ENCODE results near the gene MVB12B.

The MVB12B gene

DNA sequence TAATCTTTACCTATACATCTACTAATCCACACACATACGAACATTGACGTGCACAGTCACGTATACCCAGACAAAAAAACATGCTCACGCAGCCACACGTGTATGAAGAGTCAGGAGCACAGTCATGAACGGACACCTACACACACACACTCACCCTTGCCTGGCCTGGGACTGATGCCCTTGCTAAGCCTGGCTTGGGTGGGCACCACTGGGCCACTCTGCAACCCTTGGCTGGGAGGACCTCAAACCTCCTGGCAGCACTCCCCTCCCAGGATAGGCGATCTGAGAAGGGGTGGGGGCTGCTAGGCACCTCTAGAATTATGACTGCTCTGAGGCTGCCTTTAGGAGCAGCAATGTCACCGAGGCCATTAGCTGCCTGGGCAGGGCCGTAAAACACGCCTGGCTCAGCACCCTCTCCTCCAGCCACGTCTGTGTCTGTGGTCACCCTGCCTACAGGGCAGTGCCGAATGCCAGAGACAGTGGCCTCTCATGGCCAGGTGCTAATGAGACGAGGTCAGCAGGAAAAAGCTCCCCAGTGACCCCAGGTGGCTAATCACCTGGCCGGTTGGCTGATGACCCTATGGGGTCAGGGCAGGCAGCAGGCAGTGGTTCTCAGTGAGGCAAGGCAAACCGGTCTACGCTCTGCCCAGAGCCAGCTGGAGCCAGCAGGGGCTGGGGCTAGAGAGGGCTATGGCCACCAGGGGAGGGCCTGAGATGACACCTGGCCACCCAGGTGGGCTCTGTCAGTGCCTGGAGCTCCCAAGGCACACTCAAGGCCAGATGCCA lies 33.7 kb upstream of the MVB12B start:
- no peak overlapping the region for H3K4me3 ChIP-seq (ENCODE audit: low read depth, low read length)
- no peak for DNase-seq (ENCODE audit: low read depth)
- TF ChIP-seq, protein P1, sequence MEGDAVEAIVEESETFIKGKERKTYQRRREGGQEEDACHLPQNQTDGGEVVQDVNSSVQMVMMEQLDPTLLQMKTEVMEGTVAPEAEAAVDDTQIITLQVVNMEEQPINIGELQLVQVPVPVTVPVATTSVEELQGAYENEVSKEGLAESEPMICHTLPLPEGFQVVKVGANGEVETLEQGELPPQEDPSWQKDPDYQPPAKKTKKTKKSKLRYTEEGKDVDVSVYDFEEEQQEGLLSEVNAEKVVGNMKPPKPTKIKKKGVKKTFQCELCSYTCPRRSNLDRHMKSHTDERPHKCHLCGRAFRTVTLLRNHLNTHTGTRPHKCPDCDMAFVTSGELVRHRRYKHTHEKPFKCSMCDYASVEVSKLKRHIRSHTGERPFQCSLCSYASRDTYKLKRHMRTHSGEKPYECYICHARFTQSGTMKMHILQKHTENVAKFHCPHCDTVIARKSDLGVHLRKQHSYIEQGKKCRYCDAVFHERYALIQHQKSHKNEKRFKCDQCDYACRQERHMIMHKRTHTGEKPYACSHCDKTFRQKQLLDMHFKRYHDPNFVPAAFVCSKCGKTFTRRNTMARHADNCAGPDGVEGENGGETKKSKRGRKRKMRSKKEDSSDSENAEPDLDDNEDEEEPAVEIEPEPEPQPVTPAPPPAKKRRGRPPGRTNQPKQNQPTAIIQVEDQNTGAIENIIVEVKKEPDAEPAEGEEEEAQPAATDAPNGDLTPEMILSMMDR (IDR thresholded peaks at IDR 0.05; ENCODE audit: control insufficient read depth, extremely low read depth, insufficient read depth), result no peak

- no peak overlapping the region for H3K4me3 ChIP-seq (ENCODE audit: low read depth, low read length)
- TF ChIP-seq, protein P1 (IDR thresholded peaks at IDR 0.05; ENCODE audit: control insufficient read depth, extremely low read depth, insufficient read depth), result 0 out of 2 replicates have a peak, but pooled peaks have one; percentile 7
- DNase-seq (ENCODE audit: low read depth), result no peak
Measured at GRCh38 chr9:126293522-126293889, 33.1 kb upstream of the MVB12B start.

GRCh38 chr9:126294331-126295081 lies 32.1 kb upstream of the MVB12B start:
- no peak overlapping the region for H3K4me3 ChIP-seq (ENCODE audit: low read depth, low read length)
- DNase-seq (ENCODE audit: low read depth), result no peak
- TF ChIP-seq, protein P1 (IDR thresholded peaks at IDR 0.05; ENCODE audit: control insufficient read depth, extremely low read depth, insufficient read depth), result no peak

DNA sequence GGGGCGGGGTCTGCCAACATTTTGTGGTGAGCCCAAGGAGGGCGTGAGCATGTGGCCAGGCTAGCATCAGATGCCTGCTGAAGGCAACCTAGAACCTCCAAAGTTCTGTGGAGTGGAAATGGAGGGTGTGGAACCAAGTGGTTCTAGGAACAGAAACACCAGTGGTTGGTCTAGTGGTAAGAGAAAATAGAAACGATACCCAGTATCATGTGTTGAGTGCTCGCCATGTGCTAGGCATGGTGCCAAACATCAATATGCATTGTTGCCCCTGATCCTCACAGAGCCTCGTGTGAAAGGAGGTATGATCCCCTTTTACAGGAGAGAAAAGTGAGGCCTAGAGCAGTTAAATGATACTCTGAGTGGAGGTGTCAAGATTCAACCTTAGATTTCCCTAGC lies 31.5 kb upstream of the MVB12B start:
- no peak for DNase-seq (ENCODE audit: low read depth)
- no peak overlapping the region for H3K4me3 ChIP-seq (ENCODE audit: low read depth, low read length)
- TF ChIP-seq, protein P1 (IDR thresholded peaks at IDR 0.05; ENCODE audit: control insufficient read depth, extremely low read depth, insufficient read depth), result no peak

GRCh38 chr9:126295516-126295915 lies 31.1 kb upstream of the MVB12B start:
- TF ChIP-seq, protein P1 (IDR thresholded peaks at IDR 0.05; ENCODE audit: control insufficient read depth, extremely low read depth, insufficient read depth), result no peak
- DNase-seq (ENCODE audit: low read depth), result no peak
- no peak overlapping the region for H3K4me3 ChIP-seq (ENCODE audit: low read depth, low read length)

- no peak for DNase-seq (ENCODE audit: low read depth)
- no peak overlapping the region for H3K4me3 ChIP-seq (ENCODE audit: low read depth, low read length)
- TF ChIP-seq, protein P1 (IDR thresholded peaks at IDR 0.05; ENCODE audit: control insufficient read depth, extremely low read depth, insufficient read depth), result no peak
Measured at GRCh38 chr9:126295936-126296600, 30.6 kb upstream of the MVB12B start.

Data from LNCaP clone FGC (cell line).